Measurements from ENCODE around the gene SIGLEC7.

SIGLEC7 gene

DNA sequence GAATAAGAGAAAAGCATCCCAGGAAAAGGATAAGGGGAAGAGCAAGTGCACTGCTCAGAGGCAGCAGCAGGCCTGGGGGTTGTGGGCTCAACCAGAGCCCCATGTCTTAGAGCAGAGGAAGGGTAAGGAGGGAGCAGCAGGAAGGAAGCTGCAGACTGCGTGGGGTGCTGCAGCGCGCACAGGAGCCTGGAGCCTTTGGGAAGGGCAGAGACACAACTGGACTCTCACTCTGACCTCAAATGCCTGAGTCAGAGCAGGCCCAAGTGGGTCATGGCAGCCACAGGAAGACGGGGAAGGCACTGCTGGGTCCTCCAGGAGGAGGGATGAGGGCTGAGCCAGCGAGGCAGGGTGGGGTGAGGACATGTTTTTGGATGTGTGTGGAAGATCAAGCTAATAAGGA lies 31.6 kb downstream of the SIGLEC7 start:
- no peak for DNase-seq

DNA sequence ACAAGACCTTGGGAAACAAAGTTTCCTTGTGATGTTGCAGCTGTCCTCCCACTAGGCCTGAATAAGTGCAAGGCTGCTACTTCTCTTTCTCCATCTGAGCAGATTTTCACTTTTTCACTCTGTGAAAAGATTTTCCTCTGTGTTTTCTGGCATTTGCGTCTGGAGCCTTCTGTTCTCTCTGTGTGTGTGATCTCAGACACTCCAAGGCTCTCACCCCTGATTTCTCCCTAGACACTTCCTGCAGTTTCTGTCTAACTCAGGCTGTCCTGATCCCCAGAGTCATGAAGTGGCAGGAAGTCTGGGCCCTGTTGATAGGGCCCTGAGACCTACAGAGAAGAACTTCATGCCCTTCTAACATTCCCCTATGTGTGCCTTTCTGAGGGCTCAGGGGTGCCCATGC lies 37.2 kb downstream of the SIGLEC7 start:
- no peak for DNase-seq

DNA sequence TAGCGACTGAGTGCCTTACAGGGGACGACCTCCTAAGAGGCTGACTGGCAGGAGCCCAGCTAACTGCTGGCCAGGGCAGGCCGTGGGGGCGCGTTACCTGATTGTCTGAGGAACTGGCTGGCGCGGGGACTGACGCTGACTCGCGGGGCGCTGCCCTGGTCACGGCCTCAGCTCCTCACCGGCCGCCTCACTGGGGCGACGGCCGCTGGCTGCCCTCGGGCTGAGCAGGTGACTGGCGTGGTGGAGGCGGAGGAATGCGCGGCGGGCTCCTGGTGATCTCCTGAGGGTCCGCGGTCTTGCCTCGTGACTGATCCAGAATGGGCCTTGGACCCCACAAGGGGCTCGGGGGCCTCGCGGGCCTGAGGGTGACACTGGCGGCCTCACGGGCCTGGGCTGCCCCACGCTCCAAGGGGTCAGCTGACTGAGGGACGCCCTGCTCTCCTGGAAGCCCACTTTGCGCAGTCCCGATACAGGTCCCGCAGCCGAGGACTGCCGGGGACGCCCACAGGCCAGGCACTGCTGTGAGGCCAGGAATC lies 39.3 kb downstream of the SIGLEC7 start:
- DNase-seq: no peak

DNA sequence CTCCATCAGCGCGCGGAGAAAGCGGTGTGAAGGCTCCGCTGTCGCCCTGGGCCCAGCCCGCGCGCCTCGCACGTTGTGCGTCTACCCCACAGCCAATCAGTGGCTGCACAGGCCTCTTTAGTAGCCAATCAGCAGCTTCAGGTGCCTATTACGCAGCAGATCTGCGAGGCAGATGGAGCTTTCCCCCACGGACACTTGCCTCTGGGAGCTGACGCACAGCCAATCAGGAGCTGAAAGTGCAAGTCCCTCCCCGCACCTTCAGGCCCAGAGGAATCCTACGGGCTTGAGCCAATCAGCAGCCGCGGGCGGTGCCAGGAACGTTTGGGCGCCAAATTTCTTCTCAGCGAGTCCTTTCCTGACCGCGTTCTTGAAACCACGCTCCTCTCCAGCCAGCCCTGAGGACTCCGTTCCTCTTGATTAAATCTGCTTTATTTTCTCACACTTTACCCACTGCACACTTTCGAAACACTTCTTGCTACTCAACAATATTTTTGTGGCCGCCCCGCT lies 39.9 kb downstream of the SIGLEC7 start:
- DNase-seq: no peak

DNA sequence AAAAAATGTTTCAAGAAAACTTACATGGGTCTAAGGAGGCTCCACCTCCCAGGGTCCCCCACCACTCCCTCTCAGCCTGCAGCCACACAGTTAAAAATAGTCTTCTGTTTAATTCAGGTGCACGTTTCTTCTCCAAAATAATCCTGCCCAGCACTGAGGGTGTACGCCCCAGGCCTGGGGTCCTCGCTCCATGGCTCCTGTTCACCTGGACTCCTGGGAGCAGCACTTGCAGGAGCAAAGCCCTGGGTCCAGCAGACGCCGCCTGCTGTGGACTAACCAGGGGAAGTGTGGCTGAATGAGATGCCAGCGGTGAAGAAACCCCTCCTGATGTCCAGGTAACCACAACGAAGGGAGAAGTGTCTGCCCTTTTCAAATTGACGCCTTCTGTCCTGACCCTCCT lies 41.5 kb downstream of the SIGLEC7 start:
- no peak for DNase-seq

DNA sequence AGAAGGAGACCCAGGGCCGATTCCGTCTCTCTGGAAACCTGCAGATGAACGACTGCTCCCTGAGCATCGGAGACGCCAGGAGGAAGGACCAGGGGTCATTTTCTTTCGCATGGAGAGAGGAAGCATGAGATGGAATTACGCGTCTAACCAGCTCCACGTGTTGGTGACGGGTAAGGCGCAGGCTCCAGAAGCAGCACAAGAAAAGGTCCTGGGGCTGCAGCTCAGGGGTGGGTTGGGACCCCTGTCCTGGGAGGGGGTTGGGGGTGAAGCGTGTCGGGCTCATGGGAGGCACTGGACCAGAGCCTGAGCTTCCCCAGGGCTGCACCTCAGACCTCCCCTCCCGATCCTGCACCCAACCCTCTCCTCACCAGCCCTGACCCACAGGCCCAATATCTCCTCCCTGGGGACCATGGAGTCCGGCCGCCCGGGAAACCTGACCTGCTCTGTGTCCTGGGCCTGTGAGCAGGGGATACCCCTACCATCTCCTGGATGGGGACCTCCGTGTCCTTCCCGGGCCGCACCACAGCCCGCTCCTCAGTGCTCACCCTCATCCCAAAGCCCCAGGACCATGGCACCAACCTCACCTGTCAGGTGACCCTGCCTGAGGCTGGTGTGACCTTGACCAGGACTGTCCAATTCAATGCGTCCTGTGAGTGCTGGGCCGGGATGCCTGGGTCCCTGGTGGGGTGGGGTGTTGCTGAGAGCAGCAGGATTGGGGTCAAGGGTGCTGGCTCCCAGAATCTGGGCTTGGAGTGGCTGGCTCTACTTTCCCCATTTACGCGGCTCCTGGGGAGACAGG lies 43.2 kb downstream of the SIGLEC7 start:
- no peak for DNase-seq

DNA sequence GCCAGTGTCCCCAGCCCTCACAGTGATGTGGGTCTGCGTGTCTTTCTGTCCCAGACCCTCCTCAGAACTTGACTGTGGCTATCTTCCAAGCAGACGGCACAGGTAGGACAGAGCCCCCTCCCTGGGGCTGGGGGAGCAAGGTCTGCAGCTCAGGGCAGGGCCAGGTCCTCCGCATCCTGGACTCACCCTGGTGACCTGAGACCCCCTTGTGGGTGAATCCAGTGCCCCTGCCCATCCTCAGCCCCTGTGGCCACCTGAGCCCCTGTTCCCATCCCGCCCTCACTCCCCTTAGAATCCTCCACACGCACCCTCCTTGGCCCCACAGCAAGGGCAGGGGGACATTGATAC lies 43.7 kb downstream of the SIGLEC7 start:
- no peak for DNase-seq

DNA sequence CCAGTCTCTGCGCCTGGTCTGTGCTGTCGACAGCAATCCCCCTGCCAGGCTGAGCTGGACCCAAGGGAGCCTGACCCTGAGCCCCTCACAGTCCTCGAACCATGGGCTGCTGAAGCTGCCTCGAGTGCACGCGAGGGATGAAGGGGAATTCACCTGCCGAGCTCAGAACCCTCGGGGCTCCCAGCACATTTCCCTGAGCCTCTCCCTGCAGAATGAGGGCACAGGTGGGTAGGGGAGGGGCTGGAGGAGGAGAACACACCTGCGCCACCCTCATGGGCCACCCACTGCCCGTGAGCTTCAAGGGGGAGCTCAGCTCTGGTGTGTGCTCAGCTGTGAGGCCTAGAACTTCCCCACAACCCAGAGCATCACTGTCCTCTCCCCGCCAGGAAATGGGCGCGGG lies 44.2 kb downstream of the SIGLEC7 start:
- peak in 2 of 3 experiments; percentile 7 to 16 for DNase-seq

DNA sequence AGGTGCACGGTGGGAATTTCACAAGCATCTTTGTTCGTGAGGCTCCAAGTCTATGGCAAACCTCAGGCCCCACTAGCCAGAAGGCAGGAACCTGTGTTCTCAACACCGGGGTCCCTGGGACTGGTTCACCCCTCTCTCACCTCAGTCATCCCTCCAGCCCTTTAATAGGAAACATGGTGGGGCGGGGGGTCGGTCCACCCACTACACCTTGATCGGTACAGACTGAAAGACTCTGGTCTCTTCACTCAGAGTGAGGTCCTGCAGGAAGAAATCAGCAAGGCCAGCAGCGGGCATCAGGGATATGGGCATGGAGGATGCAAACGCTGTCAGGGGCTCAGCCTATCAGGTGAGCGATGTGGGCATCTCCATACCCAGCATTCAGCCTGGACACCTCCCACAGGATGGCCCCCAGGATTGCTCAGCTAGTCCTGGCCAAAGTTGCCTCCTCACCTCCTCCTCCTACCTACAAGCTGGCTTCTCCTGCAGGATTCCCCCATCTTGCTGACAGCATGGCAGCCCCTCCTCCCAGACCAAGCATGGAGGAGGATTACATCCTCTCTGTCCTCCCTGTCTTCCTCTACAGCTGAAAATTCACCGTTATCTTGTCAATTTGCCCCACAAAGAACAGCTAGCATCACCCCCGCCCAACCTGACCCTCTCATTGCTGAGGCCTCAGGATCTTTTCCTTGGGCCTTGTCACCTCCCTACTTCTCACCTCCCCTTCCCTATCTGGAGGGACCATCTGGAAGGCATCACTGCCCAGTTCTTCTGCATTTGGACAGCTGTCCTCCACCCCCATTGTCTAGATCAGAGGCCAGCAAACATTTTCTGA lies 45.5 kb downstream of the SIGLEC7 start:
- DNase-seq: no peak

DNA sequence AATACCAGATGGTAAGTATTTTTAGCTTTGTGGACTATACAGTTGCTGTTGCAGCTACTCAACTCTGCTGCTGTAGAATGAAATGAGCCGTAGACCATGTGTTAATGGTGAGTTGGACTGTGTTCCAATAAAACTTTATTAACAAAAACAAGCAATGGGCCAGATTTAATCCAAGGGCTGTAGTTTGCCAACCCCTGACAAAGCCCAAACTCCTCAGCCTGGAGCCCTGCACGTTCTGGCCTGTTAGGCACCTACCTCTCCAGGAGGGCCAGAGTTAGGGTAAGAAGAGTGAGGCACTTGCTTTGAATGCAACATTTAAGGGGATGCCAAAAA lies 46.1 kb downstream of the SIGLEC7 start:
- DNase-seq: no peak

DNA sequence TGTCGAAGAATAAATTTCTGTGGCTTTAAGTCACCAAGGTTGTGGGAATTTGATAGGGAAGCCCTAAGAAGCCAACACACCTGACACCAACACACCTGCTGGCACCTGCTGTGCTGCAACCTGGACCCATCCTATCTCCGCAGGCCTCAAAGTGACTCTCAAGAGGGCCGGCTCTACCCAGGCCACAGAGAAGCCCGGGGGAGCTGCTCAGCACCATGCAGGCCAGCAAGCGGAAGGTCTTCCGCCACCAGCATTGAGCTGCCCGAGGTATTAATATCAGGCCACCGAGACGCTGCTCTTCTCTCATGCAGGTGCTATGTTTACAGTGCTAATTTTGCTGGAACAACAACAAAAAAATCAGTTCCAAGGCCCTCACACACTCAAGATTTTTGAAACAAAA lies 50.6 kb downstream of the SIGLEC7 start:
- DNase-seq: no peak

DNA sequence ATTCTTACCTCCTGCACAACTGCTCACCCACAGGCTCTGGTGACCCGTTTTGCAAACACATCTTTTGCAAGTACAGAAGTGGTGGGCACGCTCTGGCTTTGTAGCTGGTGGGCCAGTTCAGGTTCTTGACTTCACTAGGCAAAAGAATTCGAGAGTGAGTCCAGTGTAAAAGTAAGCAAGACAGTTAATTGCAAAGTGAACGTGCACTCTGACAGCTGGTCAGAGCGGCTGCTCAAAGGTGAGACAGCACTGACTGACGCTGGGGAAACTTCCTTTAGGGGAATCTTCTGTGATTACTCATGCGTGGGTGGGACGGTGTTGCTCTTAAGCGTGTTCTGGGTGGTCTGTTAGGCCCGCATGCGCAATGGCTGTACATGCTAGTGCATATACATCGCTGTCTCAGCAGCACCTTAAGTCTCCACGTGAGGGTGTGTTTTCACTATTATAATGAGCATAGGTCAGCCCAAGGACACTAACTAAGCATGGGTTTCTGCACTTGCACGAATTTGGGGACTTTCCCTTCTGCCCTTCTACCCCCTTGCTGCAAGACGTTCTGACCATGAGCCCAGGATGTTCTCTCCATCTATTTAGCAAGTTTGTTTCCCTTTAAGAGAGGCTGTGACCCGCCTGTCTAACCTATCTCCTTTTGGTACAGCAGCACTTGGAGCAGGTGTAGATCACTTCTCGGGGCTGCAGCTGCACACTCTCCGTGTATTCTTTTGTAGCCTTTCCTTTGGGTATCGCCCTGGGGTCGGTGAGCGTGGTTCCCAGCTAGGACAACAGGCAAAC lies 52.6 kb downstream of the SIGLEC7 start:
- no peak for DNase-seq

DNA sequence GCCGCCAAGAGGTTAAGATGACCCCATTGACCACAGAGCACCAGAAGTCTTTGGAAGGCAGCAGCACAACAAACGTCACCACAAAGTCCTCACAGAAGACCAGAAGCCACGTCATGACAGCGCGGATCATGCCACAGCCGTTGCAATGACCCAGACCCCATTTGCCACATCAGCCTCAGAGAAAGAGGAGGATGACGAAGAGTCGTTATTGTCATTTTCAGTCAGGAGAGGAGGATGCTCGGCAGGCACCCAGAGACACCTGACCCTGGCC lies 53.1 kb downstream of the SIGLEC7 start:
- DNase-seq: no peak

DNA sequence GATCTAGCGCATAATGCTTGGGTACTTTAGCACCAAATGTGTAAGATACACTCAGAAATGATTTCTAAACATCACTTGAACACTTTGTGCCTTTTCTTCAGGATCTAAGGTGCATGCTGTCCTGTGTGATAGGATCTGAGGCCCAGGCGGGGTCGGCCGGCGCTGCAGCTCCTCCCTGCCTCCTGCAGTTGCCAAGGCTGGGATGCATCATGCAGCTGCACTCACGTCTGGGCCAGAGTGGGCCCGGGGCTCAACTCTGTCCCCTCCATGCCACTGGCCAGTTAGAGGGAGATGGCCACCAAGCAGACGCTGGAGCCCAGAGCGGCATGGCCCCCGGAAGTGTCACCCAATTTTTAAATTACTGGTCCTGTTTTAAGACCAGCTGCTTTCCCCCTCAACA lies 53.5 kb downstream of the SIGLEC7 start:
- DNase-seq: no peak

DNA sequence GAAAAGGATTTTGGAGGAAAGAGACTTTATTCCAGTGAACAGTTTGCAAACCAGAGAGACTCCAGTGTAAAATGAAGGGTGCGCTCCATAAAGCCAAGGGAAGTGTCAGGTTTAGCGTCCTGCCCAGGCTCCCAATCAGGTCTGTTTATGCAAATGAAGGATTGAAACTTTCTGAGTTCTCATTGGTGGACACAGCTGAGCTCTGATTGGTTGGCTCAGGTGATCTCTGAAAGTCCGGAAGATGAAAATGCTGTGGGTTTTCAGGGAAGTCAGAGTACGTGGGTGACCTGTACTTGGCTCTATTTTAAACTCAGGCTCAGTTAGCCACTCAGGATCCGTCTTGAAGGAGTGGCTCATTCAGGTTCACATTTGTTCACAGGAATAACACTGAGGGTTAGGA lies 54.1 kb downstream of the SIGLEC7 start:
- no peak for DNase-seq

DNA sequence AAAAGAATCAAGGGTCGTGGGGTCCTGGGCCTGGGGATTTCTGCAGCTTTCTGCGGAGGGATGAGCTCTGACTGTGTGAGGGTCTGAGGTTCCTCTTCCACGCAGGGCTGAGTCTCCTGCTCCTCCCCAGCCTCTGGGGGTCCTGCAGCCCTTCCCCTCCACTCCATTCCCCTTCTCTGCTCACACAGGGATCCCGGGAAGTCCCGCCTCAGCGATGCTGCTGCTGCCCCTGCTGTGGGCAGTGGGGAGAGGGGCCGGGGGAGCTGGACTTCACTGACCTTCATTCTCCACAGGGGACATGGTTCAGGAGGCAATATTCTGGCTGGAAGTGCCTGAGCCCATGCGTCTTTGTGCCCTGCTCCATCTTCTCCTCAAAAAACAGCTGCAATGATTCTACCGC lies 56.5 kb downstream of the SIGLEC7 start:
- DNase-seq: no peak

DNA sequence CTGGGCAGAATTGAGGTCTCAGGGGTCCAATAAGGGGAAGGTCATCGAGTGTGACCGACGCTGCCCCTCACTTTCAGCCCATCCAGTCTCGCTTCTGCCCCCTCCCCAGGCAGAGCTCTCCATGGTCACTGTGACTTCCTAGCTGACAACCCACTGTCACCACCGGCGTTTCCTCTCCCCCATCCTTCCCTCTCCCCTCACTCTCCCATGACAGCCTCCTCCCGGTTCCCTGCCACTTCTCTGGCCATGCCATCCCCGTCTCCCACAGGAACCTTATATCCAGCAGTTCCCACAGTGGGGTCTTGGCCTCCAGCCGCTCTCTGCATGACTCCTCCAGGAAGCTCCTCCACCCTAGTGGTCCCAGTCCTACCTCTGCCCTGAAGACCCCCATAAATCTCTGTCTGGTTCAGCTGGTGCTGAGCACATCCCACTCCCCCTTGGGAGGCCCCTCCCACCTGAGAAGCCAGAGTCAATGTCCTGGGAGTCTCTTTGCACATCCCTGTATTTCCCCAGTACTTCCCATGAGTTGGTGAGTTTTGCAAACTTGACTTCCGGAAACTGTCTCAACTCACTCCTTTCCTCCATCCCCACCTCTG lies 58.1 kb downstream of the SIGLEC7 start:
- no peak for DNase-seq

DNA sequence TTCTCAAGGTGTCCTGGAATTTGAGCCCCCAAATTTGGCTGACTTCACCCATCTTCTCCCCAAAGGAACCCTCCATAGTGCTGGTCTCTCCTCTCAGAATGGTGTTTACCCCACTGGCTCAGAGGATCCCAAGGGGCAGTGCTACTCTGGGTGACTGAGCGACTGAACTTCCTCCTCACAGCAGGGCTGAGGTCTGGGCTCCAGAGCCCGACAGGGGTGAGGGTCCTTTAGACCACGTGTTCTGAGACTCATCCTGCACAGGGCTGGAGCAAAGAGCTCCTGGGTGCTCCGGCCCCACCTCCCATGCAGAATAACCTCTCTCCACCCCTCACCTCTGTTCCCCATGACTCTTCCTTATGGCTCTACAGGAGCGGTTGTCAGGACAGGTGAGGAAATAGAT lies 59.6 kb downstream of the SIGLEC7 start:
- DNase-seq: no peak

Measured in NCI-H1417 (cell line).